GM18517 (cell line): ENCODE measurements around the gene SLC9C1.
A peak's percentile ranks its signal among the peaks of the same experiment; 100 is the strongest.

ENCODE experiments used
- ATAC-seq: cut with Tn5 transposase; IDR thresholded peaks from one replicate; pipeline ENCODE4 v1.9.1; 2021; ENCODE audit warnings: mild to moderate bottlenecking, moderate library complexity; ENCODE audit not compliant: unreplicated experiment

SLC9C1 gene

GRCh38 chr3:112132975-112133448 is 161.0 kb downstream of the SLC9C1 start, which contains the start of gene GCSAM:
Gene GCSAM, minus strand, starts transcription at chr3:112133248. Its CDS starts 128 bp downstream, at chr3:112133120.
- ATAC-seq: peak; percentile 70

DNA sequence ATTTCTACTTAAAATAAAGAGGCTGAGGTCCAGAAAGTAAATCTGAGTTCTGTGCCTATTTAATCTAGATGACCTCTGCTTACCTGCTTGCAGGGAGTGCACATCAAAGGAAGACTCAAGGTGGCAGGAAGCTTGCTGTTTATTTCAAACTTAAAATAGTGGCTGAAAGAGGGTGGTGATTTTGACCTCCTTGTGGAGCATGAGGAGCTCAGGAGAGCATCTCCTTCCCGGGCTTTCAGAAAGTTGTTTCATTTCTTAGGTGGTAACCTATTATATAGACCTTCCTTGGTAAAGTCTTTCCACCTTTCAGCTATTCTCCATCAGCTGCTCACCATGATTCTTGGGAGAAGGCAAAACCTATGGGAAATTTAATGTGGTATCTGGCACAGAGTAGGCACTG is 161.5 kb downstream of the SLC9C1 start:
- no peak for ATAC-seq

DNA sequence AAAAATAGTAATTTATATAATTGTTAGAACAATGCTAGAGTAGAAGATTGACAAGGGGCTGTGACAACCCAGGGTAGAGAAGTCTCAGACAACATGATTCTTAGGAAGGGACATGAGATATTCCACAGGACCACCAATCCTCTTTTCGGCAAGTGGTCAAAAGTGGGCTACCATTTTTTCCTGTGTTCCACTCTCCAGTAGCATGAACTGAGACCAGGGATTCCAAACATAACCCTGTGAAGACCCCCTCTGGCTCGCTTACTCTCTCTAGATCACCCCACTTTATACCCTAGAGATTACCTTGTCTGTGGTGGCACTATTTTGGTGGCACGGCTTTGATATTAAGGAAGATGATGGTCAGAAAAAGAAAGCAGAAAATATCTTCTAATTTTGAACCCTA is 161.9 kb downstream of the SLC9C1 start:
- ATAC-seq: no peak

DNA sequence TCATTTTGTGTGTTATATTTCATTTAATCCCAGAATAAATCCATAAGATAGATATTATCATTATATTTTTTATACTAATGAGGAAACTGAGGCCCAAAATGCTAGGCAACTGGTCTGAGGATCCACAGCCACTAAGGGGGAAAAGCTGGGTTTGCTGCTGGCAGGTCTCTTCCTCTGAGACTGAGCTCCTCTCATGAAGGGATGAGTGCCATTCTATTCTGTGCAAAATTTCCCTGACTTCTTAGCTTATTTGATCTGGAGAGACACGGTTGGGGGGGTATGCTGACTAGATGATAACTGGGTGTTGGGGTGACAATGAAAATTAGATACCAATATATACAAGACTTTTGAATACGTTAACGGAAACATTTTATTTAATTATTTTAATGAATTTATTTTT is 162.9 kb downstream of the SLC9C1 start:
- no peak for ATAC-seq

DNA sequence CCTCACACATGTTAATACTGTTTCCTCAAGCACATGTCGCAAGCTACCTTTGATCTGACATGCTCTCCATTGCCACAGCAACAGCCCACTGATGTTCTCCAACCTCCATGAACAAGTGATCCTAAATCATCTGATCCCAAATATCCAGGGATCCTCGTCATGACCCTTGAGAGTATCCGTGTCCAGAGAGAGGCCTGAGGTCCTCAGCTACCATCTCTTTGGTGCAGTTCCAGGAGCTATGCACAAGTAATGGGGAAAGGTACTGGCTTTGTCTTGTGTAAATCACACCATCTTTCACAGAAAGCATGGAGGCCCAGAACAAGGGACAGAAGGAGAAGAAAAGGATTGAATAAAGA is 163.4 kb downstream of the SLC9C1 start:
- ATAC-seq: no peak

DNA sequence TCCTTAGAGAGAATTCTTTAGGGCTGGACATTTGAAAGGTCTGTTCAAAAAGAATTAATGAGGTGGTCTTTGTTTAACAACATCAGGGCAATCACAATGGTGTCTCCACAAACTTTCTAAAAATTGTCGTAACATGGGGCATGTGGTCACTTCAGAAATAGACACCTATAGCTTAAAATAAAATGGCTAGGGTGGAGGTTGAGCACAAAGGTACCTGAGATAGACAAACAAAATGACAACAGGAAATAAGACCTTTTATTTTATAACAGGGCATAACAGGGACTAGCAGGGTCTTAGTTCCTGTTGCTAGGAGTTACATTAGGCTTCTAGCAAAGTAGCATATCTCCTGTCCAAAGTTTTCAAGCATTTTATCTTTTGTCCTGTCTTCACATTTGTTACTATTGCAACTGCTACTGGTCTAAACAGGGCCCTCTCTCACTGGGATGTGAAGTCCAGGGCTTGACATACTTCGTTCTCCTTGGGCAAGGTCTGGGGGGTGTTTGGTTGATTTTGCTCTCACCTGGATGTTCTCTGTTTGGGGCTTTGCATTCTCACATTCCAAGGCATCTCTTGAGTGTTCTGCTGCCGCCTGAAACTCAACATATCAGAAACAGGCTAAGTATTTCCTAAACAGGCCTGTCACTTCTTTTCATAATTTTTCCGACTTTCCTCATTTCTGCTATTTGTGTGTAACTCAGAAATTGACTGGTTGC is 163.9 kb downstream of the SLC9C1 start:
- no peak for ATAC-seq

DNA sequence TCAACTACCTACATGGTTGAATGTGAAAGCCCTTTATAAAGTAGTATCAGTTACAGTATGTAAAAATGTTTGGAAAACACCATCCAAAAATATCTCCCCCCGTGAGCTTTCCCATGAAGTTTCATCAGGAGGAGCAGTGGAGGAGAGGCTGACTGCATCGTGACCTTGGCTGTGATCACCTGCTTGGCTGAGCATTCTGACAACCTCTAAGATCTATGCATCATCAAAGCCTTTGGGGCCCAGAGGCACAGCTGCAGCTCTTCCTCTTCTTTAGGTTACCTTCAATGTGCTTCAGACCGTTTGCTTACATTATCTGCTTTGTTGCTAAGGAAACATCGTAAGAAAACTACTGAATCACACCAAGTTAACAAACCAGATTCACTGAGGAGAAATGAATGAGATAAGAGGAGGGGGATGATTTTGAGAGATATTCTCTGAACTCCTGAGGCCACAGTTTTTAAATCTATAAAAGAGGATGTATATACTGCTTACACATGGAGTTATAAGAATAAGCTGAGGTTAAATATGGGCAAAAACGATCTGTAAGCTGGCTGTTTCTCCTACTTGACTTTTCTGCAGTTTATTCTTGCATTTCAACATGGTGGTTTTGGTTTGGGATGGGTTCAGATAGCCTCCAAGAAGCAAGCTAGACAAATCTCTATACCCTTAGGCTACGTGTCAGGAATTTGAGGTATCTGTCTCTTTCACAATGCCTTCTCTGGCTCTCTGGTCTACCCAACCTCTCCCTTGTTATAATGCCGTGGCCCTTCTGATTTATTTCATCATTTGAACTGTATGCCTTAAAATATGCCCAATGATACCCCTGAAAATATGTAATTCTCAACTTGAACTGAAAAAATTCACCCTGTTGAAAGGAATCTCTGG is 164.9 kb downstream of the SLC9C1 start:
- peak; percentile 56 for ATAC-seq

- ATAC-seq: no peak
Measured at GRCh38 chr3:112127522-112128494, 166.2 kb downstream of the SLC9C1 start.

- no peak for ATAC-seq
Measured at GRCh38 chr3:112126511-112126911, 167.5 kb downstream of the SLC9C1 start.

GRCh38 chr3:112124907-112125607 is 169.0 kb downstream of the SLC9C1 start:
- ATAC-seq: no peak

DNA sequence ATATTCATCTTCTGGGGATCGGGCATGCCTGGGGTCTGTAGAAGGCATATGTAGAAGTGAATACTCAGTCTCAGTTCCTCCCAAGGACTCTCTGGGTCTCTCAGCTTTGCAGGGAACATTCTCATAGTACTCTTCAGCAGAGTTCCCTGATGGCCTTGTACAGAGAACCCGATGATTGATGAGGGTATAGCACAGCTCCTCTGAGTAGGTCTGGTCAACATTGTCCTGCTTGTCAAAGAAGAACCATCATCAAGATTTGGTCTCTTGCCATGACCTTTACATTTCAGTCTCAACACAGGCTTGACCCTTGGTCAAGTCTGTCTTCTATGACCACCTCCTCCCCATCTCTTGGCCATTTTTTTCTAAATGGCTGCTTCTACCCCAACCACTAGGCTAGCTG is 170.5 kb downstream of the SLC9C1 start:
- ATAC-seq: no peak

- ATAC-seq: no peak
Measured at GRCh38 chr3:112122870-112123269, 171.1 kb downstream of the SLC9C1 start.

GRCh38 chr3:112121577-112122547 is 172.2 kb downstream of the SLC9C1 start:
- ATAC-seq: no peak

- peak; percentile 31 for ATAC-seq
Measured at GRCh38 chr3:112119962-112120836, 173.8 kb downstream of the SLC9C1 start.

GRCh38 chr3:112117841-112118571 is 176.0 kb downstream of the SLC9C1 start:
- no peak for ATAC-seq

GRCh38 chr3:112117415-112117814 is 176.6 kb downstream of the SLC9C1 start:
- no peak for ATAC-seq

DNA sequence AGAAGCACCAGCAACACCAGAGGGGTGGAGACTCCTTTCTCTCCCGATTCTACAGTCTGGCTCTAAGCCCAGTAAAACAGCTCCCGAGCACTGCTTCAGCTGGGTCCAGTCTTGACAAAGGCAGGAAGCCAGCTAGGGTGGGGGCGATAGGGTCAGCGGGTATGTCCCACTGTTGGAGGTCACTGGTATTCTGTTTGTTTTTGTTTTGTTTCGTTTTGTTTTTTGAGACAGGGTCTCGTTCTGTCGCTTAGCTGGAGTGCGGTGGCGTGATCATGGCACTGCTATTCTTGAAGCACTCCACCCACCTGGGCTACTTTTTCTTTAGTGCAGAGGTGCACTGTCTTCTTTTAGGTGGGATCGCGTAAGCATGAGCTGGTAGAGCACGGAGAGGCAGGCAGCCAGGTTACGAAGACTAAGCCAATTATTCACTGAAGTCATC is 177.2 kb downstream of the SLC9C1 start:
- ATAC-seq: no peak
